NCI-H2196 (cell line): ENCODE results near the gene SHISA6.

Source experiments
- DNase-seq: peaks from one replicate; lab custom pipeline; 2025; ENCODE audit not compliant: unreplicated experiment; lab: John Stamatoyannopoulos, UW

The SHISA6 gene

DNA sequence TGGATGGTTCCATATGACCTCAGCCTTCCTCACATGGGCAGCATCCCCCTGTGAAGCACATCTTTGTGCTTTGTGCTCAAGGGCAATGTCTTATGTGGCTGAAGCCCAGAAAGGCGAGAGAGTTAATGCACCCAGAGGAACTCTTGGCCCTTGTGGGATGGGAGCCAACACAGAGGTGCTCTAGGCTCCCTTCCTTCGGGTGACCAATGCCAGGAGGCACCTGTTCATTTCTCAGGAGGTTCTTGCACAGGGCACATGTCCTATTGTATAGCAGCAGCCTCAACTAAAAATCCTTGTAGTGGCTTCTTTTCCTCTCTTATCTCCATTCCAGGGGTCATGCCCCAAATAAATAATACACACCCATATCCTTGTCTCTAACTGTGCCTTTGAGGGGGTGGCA lies 273.6 kb downstream of the SHISA6 start:
- no peak for DNase-seq

DNA sequence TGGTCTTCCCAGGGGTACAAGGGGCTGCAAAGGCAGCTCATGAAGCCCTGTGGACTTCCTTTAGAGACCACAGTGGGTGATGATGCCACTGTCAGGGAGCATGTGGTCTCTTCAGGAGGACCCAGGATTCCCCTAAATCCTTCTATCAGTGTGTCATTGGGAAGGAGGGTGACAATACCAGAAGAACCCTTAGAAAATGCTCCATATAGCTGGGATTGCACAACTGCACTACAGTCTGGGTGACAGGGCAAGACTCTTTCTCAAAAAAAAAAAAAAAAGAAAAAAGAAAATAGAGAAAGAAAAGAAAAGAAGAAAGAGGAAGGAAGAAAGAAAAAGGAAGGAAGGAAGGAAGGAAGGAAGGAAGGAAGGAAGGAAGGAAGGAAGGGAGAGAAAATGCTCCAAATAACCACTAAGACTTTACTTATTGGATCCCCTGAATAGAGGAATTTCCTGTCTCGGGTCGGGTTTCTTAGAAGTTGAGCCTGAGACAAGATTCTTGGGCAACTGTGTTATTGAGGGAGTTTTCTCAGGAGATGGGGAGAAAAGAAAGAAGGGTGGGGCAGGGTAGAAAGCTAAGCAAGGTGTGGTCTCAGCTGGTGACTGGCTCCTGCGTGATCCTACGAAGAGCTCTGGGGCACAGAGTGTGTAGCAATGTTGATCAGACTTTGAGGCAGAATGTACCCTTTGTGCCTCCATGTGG lies 274.1 kb downstream of the SHISA6 start:
- DNase-seq, result no peak

DNA sequence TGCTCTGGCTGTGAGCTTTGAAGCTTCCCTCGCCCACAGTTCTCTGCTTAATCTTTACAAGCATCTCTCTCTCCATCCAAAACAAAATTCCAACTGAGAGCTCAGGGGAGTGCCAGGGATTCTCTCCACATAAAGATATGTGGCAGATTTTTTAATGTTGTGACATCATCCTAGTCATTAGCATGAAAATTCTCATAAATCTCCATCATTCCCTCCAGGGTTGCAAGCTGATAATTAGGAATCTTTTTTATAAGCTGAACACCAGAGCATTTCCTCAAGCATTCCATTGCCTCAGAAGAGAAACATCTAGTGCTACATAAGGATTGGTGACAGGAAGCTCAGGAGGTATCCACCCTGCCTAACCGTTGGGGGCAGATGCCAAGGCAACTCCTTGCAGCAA lies 274.9 kb downstream of the SHISA6 start:
- no peak for DNase-seq

DNA sequence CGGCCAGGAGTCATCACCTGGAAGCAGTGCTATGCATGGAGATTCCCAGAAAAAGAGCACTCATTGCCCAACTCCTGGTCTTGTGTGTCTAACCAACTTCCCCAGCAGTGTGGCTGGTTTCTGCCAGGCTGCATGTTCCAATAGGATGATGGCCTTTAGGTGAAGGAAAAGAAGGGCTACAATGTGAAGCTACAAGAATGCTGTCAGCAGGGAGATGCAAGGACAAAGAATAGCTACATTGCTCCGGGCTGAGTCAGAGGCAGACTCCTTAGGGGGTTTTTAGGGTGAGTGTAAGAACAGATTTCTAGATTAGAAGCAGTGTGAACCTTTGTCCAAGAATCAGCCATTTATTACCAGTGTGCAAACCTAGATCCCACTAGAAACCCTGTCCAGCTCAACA lies 294.2 kb downstream of the SHISA6 start:
- DNase-seq, result no peak

DNA sequence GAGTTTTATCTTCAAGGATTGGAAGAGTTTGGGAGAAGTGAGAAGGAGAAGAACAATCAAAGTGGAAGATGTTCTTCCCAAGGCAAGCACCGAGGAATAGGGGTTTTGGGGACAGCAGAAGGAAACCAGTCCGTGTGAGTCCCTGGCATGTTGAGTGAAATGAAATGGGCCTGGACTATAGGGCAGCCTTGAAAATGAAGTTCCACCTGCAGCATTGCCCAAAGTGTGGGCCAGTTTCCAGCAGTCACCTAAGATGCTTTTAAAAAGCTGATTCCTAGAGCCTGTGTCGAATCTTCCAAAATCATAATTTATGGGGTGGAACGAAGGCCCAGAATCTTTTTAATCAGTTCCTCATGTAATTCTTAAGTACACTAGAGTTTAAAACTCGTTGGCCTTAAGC lies 297.4 kb downstream of the SHISA6 start:
- no peak for DNase-seq

DNA sequence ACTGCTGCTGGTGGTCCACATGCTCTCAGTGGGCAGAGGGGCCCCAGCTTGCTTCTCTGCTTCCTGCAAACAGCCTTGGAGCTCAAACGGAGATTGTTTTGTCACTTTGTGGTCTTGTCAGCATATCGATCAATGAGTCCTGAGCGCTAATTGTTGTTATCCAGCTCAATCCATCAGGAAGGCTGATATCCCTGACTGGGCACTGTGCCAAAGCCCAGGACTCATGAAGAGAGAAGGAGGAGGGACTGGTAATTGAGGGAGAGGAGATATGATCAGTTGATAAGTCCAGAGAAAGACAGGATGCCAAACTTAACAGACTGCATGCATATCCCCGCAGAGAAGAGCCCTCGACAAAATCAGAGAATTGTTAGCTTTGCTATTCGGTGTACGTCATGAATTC lies 298.6 kb downstream of the SHISA6 start:
- no peak for DNase-seq

DNA sequence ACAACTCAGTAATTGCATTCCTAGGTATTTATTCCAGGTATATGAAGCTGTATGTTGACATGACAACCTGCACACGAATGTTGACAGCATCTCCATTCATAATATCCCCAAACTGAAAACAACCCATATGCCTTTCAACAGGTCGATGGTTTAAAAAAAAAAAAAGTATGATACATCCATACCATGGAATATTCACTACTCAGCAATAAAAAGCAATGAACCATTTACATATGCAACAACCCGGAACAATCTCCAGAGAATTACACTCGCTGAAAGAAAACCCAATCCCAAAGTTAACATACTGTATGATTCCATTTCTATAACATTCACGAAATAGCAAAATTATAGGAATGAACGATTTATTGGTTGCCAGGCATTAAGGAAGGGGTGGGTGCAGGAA lies 304.0 kb downstream of the SHISA6 start:
- DNase-seq, result no peak

DNA sequence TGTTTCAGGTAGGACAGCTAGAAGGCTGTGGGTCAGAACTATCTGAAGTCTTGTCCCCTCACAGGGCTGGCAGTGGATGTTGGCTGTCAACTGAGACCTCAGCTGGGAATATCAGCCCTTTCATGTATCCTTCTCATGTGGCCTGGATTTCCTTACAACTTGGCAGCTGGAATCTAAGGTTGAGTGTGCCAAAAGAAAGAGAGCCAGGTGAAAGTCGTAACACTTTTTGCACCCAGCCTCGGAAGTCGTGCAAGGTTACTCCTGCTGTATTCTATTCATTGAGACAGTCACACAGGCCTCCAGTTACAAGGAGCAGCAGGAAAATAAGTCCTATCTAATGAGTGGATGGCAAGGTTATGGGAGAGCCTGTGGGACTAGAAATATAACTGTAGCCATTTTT lies 304.7 kb downstream of the SHISA6 start:
- no peak for DNase-seq

DNA sequence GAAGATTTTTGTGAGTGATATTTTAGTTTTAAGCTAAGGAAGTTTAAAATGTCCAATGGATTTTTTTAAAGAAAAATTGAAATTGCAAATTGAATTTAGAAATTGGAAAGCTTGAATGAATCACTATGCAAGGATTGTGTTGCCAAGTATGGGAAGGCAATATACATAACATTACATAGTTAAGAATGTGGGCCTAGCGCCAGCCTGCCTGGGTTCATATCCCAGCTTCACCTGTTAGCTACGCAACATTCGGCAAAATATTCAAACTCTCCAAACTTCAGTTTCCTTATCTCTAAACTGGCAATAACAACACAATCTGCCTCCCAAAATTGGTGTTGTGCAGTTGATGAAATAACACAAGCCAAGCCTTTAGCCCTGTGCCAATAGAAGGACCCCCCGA lies 306.8 kb downstream of the SHISA6 start:
- DNase-seq, result no peak

DNA sequence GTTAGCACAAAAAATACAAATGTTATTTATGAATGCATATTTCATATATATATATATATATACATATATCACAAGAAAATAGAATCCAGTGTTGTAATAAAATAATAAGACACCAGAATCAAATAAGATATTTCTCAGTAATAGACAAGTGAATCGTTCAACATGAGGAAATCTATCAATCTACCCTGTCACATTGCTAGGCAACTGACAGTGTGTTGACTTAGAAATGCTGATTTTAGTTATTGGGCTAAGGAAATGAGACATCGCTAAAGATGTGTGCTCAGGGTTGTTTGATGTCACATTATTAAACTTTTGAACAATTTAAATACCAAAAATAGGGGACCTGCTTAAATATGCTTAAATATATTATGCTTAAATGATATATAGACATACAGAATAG lies 307.4 kb downstream of the SHISA6 start:
- no peak for DNase-seq

DNA sequence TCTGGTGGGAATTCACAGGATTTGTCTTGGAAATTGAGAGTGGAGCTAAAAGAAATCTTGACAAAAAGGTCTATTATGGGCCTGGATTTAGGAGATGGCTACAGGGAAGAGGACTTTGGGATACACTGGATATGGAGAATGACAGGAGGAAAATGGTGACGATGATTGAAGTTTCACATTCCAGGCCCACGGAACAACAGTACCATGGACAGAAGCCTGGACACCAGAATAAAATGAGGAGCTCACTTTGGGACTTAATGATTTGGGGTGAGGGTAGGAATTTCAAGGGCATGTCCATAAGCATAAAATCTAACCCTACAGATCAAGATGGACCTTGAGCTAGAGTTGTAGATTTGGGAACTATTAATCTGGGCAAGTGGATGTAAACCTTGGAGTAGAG lies 309.4 kb downstream of the SHISA6 start:
- DNase-seq, result no peak

DNA sequence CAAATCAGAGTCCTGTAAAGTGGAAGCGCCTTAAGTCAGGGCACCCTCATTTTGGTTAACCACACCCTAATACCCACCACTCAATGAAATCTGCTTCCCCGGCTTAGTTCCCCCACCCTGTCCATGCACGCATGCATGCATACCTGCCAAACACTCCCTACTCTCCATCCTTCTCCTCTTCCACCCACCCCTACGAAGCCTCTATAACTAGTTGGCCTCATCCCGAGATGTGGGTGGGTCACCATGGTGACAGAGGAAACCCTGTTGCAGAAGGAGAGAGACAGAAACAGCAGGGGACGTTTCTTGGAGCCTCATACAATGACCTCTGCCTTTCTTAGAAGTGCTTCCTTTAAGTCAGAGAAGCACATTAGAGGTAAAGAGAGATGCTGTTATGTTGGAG lies 310.4 kb downstream of the SHISA6 start:
- no peak for DNase-seq

DNA sequence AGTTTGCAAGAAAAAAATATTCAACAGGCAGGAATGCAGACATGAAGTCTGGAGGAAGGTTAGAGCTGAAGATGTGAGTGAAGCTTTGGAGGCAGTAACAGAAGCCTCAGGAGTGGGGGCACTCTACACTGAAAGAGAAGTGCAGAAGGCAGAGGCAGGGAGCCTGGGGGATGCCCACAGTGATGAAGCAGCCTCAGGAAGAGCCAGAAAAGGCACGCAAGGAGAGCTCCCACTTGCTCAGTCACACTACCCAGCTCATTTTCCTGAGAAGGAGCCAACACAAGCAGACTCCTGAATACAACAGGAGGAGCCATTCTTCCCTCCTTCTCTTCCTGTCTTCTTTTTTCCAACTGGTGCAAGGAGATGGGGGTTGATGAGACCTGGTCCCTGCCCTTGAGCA lies 312.1 kb downstream of the SHISA6 start:
- no peak for DNase-seq

DNA sequence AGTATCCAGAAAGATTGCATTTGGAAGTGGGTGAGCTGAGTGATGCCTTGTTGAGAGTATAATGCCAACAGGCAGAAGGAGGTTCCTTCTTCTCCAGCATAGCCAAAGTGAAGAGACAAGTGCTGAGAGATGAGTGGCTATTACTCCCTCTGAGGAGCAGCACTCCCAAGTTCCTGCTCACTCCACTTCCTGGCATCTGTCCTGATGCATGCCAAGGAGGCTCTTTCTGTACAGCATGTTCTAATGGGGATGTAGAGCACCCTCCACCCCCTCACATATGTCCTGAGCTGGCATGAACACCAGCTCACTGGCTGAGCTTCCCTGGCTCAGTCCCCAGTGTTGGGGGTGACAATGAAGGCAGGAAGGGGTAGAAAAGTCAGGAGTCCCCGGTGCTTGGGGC lies 313.0 kb downstream of the SHISA6 start:
- no peak for DNase-seq

DNA sequence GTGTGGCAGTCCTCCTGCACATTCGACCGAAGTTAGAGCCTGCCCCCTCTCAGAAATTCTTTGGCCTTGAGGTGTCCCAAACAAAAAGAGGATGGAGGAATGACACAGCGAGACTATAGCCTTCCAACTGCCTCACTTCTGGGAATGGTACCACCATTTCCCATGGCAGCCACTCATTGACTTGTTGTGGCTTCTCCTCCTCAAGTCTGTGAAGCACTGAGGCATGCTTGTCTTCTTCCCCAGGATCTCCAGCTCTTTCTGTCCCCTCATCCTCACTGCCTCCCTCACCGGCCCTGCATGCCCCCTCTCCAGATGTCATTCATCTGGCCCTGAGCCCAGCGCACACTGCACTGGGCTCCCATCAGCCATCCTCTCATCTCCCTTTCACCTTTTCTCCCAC lies 313.5 kb downstream of the SHISA6 start:
- no peak for DNase-seq

DNA sequence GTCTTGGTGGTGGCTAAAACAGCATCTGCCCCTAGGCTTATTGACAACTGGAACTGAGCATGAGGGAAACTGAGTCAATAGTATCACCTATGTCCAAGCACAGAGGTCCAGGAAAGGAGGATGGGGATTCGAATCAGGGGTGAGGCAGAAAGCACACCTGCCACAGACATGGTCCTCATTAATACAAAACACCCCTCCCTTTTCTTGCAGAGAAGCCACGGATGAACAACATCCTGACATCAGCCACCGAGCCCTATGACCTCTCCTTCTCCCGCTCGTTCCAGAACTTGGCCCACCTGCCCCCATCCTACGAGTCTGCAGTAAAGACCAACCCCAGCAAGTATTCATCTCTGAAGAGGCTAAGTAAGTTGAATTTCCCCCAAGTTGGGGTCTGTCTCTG lies 314.5 kb downstream of the SHISA6 start:
- DNase-seq, result no peak

DNA sequence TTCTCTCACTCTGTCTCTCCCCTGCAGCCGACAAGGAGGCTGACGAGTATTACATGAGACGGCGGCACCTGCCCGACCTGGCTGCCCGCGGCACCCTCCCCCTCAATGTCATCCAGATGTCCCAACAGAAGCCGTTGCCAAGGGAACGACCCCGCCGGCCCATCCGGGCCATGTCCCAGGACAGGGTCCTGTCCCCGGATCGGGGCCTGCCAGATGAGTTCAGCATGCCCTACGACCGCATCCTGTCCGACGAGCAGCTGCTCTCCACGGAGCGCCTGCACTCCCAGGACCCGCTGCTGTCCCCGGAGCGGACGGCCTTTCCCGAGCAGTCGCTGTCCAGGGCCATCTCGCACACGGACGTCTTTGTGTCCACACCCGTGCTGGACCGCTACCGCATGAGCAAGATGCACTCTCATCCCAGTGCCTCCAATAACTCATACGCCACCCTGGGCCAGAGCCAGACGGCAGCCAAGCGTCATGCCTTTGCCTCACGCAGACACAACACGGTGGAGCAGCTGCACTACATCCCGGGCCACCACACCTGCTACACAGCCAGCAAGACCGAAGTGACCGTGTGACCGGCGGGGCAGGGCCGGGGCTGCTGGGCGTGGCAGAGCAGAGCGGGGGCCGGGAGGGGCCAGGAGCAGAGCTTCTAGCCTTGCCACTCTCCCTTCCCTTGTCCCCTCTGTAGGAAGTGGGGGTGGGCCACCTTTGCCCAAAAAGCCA lies 316.9 kb downstream of the SHISA6 start:
- DNase-seq, result no peak

DNA sequence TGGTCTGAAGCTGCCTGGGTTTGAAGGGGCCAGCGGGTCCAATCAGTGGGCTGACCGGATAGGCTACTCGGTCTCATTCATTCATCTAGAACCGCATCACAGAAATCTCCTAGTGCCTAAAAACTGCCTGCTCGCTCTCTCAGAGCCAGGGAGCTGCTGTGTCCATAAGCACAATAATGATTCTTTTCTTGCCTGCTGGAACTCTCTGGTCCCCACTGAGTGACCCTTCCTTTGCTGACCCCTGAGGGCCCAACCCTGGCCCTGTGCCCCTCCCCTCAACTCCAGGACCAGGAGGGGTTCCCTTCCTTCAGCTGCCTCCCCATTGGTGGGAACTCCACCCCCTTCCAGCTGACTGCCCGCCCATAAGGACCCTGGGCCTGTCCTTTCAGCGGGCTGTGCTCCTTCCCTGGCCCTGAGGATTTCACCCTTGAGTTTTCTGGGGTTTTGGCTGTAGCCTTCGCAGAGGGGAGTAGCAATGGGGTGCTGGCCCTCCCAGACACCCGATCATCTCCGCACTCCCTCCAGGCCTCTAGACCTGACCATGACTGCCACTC lies 317.7 kb downstream of the SHISA6 start:
- no peak for DNase-seq

DNA sequence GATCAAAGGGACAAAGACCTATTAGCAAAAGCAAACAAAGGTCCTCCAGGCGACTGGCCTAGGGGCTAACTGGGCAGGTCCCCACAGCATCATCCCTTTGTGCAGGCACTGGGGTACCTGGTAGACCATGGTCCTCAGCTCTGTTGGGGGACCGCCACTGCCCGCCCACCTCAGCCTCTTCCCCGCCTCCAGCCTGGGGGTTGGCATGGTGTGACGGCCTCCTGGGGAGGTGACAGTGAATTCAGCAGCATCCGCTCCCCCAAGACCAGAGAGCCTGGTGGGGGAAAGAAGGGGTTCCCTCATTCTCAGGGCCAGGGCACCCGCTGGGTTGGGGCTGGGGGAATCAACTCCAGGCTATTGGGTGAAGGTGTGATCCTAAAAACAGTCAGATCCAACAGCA lies 318.6 kb downstream of the SHISA6 start:
- no peak for DNase-seq

DNA sequence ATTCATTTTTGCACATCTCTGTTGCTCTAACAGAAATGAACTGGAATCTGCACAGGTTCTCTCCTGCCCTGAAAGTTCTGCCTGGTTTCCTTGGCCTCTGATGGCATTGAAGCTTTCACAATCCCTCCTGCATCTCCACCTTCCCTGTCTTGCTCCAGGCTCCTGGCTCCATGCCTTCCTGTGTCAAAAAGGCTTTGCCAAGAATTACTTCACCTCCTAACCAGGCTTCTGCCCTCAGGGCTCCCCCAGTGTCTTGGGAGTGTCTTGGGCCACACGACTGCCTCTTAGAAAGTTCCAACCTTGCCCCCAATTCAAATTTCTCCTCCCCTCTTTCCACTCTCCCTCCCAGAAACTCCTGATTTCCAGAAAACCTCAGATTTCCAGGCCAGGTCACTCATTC lies 320.3 kb downstream of the SHISA6 start:
- no peak for DNase-seq

DNA sequence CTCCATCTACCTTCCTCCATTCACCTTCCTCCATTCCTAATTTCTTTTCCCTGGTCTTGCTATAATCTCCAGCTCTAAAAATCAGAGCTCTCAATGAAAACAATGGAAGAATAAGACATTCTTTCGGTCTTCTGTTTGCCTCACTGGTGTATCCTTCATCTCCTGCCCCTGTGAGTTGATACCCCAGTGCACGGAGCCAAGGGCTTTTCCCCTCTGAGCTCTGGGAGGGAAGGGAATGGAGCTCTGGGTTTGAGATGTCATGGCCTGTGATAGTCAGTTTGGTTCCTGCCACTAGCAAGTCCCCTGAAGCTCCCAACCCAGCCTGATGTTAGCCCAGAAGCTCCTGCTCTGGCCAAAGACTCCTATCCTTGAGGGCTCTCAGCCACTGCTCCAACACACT lies 320.7 kb downstream of the SHISA6 start:
- no peak for DNase-seq

DNA sequence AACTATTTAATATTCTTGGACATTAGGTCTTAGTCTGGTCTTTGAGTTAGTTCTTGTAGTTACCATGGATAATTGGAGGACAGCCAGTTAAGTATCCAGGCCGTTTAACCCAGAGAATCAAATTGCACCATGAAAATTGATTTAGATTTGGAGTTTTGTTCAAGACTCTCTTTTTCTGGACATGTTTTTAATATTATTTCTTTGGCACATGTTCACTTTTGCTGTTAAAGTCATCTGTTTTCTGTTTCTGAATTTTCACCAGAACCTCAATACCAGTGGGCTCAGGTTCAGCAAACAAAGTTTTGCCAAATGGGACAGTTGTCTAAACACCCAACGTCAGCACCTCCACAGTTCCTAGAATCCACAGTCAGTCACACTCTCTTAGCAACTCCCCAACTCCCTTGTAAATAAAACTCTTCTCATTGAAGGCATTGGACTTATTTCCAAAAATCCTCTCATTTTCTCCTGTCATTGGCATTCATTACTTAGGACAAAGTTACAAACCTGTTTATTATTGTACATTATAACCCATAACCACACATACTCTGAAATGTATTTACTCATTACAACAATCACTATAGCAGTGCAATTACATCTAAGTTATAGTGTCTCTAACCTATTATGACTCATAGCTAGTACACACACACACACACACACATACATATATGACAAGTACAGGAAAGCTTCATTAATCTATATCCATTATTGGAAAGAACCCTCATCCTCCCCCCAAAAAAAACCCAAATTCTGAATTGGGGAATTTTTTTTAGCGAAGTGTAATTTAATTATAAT lies 323.8 kb downstream of the SHISA6 start:
- no peak for DNase-seq
